Mesenchymal stem cell (in vitro differentiated cells and primary cell): ENCODE measurements around the gene THAP4.

Experiments
- DNase-seq: peaks from one replicate; pipeline ENCODE4 v3.0.0-alpha.2; 2013
- H2AFZ ChIP-seq: one replicate; pipeline ENCODE4 v1.6.1; 2013; ENCODE audit warnings: low read depth, mild to moderate bottlenecking, control low read depth, inconsistent platforms, low read length, moderate library complexity
- H2AK5ac ChIP-seq: 2 replicates; pipeline ENCODE4 v1.6.1; 2013; ENCODE audit warnings: low read length, moderate library complexity, mild to moderate bottlenecking, inconsistent platforms; ENCODE audit not compliant: severe bottlenecking
- H2BK120ac ChIP-seq: one replicate; pipeline ENCODE4 v1.6.1; 2013; ENCODE audit warnings: low read depth, mild to moderate bottlenecking, inconsistent platforms, low read length, moderate library complexity
- H2BK12ac ChIP-seq, 2 experiments: one replicate each; pipeline ENCODE4 v1.6.1; 2013; ENCODE audit warnings: inconsistent platforms in 2 of 2, low read length in 2 of 2, mild to moderate bottlenecking in 2 of 2, moderate library complexity in 2 of 2, control low read depth in 1 of 2
- H2BK15ac ChIP-seq: one replicate; pipeline ENCODE4 v1.6.1; 2013; ENCODE audit warnings: mild to moderate bottlenecking, low read depth, inconsistent platforms; ENCODE audit not compliant: poor library complexity, severe bottlenecking
- H2BK5ac ChIP-seq: 2 replicates; pipeline ENCODE4 v1.6.1; 2013; ENCODE audit warnings: low read depth, mild to moderate bottlenecking, low read length, control low read depth, inconsistent platforms; ENCODE audit not compliant: poor library complexity, severe bottlenecking
- H3K14ac ChIP-seq, 2 experiments: one replicate each; pipeline ENCODE4 v1.6.1; 2013; ENCODE audit warnings: inconsistent platforms in 2 of 2, low read length in 2 of 2, control low read depth in 1 of 2, mild to moderate bottlenecking in 1 of 2, moderate library complexity in 1 of 2
- H3K18ac ChIP-seq, 2 experiments: one replicate each; pipeline ENCODE4 v1.6.1; 2013; ENCODE audit warnings: inconsistent platforms in 2 of 2, low read length in 2 of 2, control low read depth in 1 of 2, low read depth in 1 of 2, mild to moderate bottlenecking in 1 of 2
- H3K23ac ChIP-seq, 2 experiments: one replicate each; pipeline ENCODE4 v1.6.1; 2013; ENCODE audit warnings: inconsistent platforms in 2 of 2, low read length in 2 of 2, mild to moderate bottlenecking in 2 of 2, moderate library complexity in 2 of 2, control low read depth in 1 of 2
- H3K27ac ChIP-seq: 2 replicates; pipeline ENCODE4 v1.5.1; 2013; ENCODE audit warnings: mild to moderate bottlenecking, moderate library complexity, low read length, control low read depth, inconsistent platforms; ENCODE audit not compliant: poor library complexity, severe bottlenecking
- H3K27me3 ChIP-seq, 2 experiments: 2 replicates each; pipeline versions ENCODE4 v1.6.1 to v1.7.0; 2013; ENCODE audit warnings: low read length in 2 of 2, mild to moderate bottlenecking in 2 of 2, moderate library complexity in 2 of 2, control low read depth in 1 of 2, inconsistent platforms in 1 of 2; ENCODE audit not compliant: control insufficient read depth in 1 of 2, insufficient read depth in 1 of 2
- H3K36me3 ChIP-seq, 2 experiments: 2 replicates each; pipeline versions ENCODE4 v1.6.1 to v1.7.0; 2013; ENCODE audit warnings: low read length in 2 of 2, control low read depth in 1 of 2, inconsistent platforms in 1 of 2, low read depth in 1 of 2, mild to moderate bottlenecking in 1 of 2; ENCODE audit not compliant: insufficient read depth in 2 of 2, control insufficient read depth in 1 of 2
- H3K4ac ChIP-seq, 2 experiments: one replicate each; pipeline ENCODE4 v1.6.1; 2013; ENCODE audit warnings: inconsistent platforms in 2 of 2, low read length in 2 of 2, mild to moderate bottlenecking in 2 of 2, moderate library complexity in 2 of 2, control low read depth in 1 of 2, low read depth in 1 of 2
- H3K4me1 ChIP-seq: 2 replicates; pipeline ENCODE4 v1.6.1; 2013; ENCODE audit warnings: low read depth, low read length, control low read depth; ENCODE audit not compliant: control insufficient read depth, insufficient read depth
- H3K4me2 ChIP-seq: 2 replicates; pipeline ENCODE4 v1.6.1; 2013; ENCODE audit warnings: low read length, mild to moderate bottlenecking, inconsistent platforms; ENCODE audit not compliant: poor library complexity, severe bottlenecking
- H3K4me3 ChIP-seq, 2 experiments: 2 replicates each; pipeline versions ENCODE4 v1.5.1 to v1.7.0; 2013; ENCODE audit warnings: low read length in 2 of 2, mild to moderate bottlenecking in 2 of 2, control low read depth in 1 of 2, low read depth in 1 of 2; ENCODE audit not compliant: insufficient read depth in 1 of 2
- H3K79me1 ChIP-seq: replicated peaks from 2 replicates; pipeline ENCODE4 v1.6.1; 2013; ENCODE audit warnings: mild to moderate bottlenecking, control low read depth, low read length, inconsistent platforms; ENCODE audit not compliant: poor library complexity, severe bottlenecking
- H3K9ac ChIP-seq: 2 replicates; pipeline ENCODE4 v1.7.0; 2013; ENCODE audit warnings: mild to moderate bottlenecking, low read length, moderate library complexity
- H3K9me3 ChIP-seq: 2 replicates; pipeline ENCODE4 v1.7.0; 2013; ENCODE audit warnings: mild to moderate bottlenecking, low read length; ENCODE audit not compliant: control insufficient read depth
- H4K8ac ChIP-seq: one replicate; pipeline ENCODE4 v1.6.1; 2013; ENCODE audit warnings: inconsistent platforms, mild to moderate bottlenecking, low read length, moderate library complexity
- H4K91ac ChIP-seq: one replicate; pipeline ENCODE4 v1.6.1; 2013; ENCODE audit warnings: mild to moderate bottlenecking, low read length, inconsistent platforms
- WGBS: methylation state at CpG from one replicate; pipeline ENCODE4 v1.1.7; 2013; ENCODE audit warnings: mixed read lengths; 5-methylcytosine and 5-hydroxymethylcytosine counted together

THAP4 gene

GRCh38 chr2:241560883-241561474, 76.0 kb downstream of the THAP4 start:
- no peak overlapping the region for H3K23ac ChIP-seq
- peak overlapping the region; percentile 25 for H3K4me2 ChIP-seq
- H3K14ac ChIP-seq = peak overlapping the region in 1 of 2 experiments; percentile 30
- no peak overlapping the region for H2BK12ac ChIP-seq
- DNase-seq = peak; percentile 53
- no peak overlapping the region for H2BK5ac ChIP-seq
- no peak overlapping the region for H3K9ac ChIP-seq
- H3K27me3 ChIP-seq = no peaks in the 10 kb centered on the region
- no peak overlapping the region for H3K27ac ChIP-seq
- H3K4me1 ChIP-seq = peaks cover 44% of the 10 kb centered on the region
- no peak overlapping the region for H4K8ac ChIP-seq
- H3K79me1 ChIP-seq = peaks cover 36% of the 10 kb centered on the region
- no peak overlapping the region for H3K4me3 ChIP-seq
- no peak overlapping the region for H2AK5ac ChIP-seq
- H2BK120ac ChIP-seq = no peak overlapping the region
- no peak overlapping the region for H4K91ac ChIP-seq
- H3K9me3 ChIP-seq = peaks cover 6% of the 10 kb centered on the region
- no peak overlapping the region for H3K18ac ChIP-seq
- H3K36me3 ChIP-seq = peaks cover 0 to 35% of the 10 kb centered on the region in 2 experiments
- H2BK15ac ChIP-seq = peak overlapping the region; percentile 4
- no peak overlapping the region for H3K4ac ChIP-seq
- WGBS = 69% methylated on average over 15 of the region's 19 CpGs
- no peak overlapping the region for H2AFZ ChIP-seq

GRCh38 chr2:241560162-241560882, 76.6 kb downstream of the THAP4 start:
- no peak overlapping the region for H2BK120ac ChIP-seq
- peak overlapping the region in 1 of 2 experiments; percentile 43 for H2BK12ac ChIP-seq
- H2AK5ac ChIP-seq = no peak overlapping the region
- no peak overlapping the region for H3K4ac ChIP-seq
- peaks cover 0 to 33% of the 10 kb centered on the region in 2 experiments for H3K36me3 ChIP-seq
- H3K27me3 ChIP-seq = peaks cover 0 to 5% of the 10 kb centered on the region in 2 experiments
- 82% methylated on average over 18 of the region's 18 CpGs for WGBS
- H3K9ac ChIP-seq = peak overlapping the region; percentile 57
- peaks cover 42% of the 10 kb centered on the region for H3K4me1 ChIP-seq
- no peak overlapping the region for H4K8ac ChIP-seq
- H2BK15ac ChIP-seq = peak overlapping the region; percentile 4
- H3K23ac ChIP-seq = peak overlapping the region in 1 of 2 experiments; percentile 18
- peak overlapping the region; percentile 19 to 78 for H3K4me3 ChIP-seq
- H2AFZ ChIP-seq = no peak overlapping the region
- no peak overlapping the region for H3K27ac ChIP-seq
- no peak overlapping the region for H4K91ac ChIP-seq
- peaks cover 33% of the 10 kb centered on the region for H3K79me1 ChIP-seq
- H3K14ac ChIP-seq = peak overlapping the region in 1 of 2 experiments; percentile 72
- peak overlapping the region in 1 of 2 experiments; percentile 1 for H3K18ac ChIP-seq
- peak overlapping the region; percentile 90 for H3K4me2 ChIP-seq
- H2BK5ac ChIP-seq = no peak overlapping the region
- peaks cover 12% of the 10 kb centered on the region for H3K9me3 ChIP-seq
- DNase-seq = no peak

GRCh38 chr2:241559323-241560161, 77.4 kb downstream of the THAP4 start:
- Histone ChIP-seq H3K18ac (peak overlapping the region; percentile 81 to 92), H2BK15ac (no peak overlapping the region), H3K4me1 (peaks cover 38% of the 10 kb centered on the region), H3K27me3 (peaks cover 0 to 11% of the 10 kb centered on the region in 2 experiments), H3K9ac (peak overlapping the region; percentile 57), H3K23ac (peak overlapping the region in 1 of 2 experiments; percentile 74), H3K4ac (peak overlapping the region in 1 of 2 experiments; percentile 89), H2AFZ (peak overlapping the region; percentile 70), H3K4me2 (peak overlapping the region; percentile 90), H3K9me3 (peaks cover 13% of the 10 kb centered on the region), H3K14ac (peak overlapping the region in 1 of 2 experiments; percentile 94), H2BK120ac (peak overlapping the region; percentile 62), H3K79me1 (peaks cover 28% of the 10 kb centered on the region), H2BK12ac (peak overlapping the region; percentile 25 to 76), H3K27ac (no peak overlapping the region), H2AK5ac (no peak overlapping the region), H3K4me3 (peak overlapping the region; percentile 78 to 88), H2BK5ac (peak overlapping the region; percentile 53), H3K36me3 (peaks cover 0 to 25% of the 10 kb centered on the region in 2 experiments), H4K8ac (no peak overlapping the region), H4K91ac (peak overlapping the region; percentile 43)
- no peak for DNase-seq
- 10% methylated on average over 71 of the region's 78 CpGs for WGBS
